Mesenchymal stem cell (in vitro differentiated cells and primary cell): ENCODE data around the gene NOXO1.

Experiments
- DNase-seq: peaks from one replicate; pipeline ENCODE4 v3.0.0-alpha.2; 2013
- H2AFZ ChIP-seq: one replicate; pipeline ENCODE4 v1.6.1; 2013; ENCODE audit warnings: low read depth, mild to moderate bottlenecking, control low read depth, inconsistent platforms, low read length, moderate library complexity
- H2AK5ac ChIP-seq: 2 replicates; pipeline ENCODE4 v1.6.1; 2013; ENCODE audit warnings: low read length, moderate library complexity, mild to moderate bottlenecking, inconsistent platforms; ENCODE audit not compliant: severe bottlenecking
- H2BK120ac ChIP-seq: one replicate; pipeline ENCODE4 v1.6.1; 2013; ENCODE audit warnings: low read depth, mild to moderate bottlenecking, inconsistent platforms, low read length, moderate library complexity
- H2BK12ac ChIP-seq, 2 experiments: one replicate each; pipeline ENCODE4 v1.6.1; 2013; ENCODE audit warnings: inconsistent platforms in 2 of 2, low read length in 2 of 2, mild to moderate bottlenecking in 2 of 2, moderate library complexity in 2 of 2, control low read depth in 1 of 2
- H2BK15ac ChIP-seq: one replicate; pipeline ENCODE4 v1.6.1; 2013; ENCODE audit warnings: mild to moderate bottlenecking, low read depth, inconsistent platforms; ENCODE audit not compliant: poor library complexity, severe bottlenecking
- H2BK5ac ChIP-seq: 2 replicates; pipeline ENCODE4 v1.6.1; 2013; ENCODE audit warnings: low read depth, mild to moderate bottlenecking, low read length, control low read depth, inconsistent platforms; ENCODE audit not compliant: poor library complexity, severe bottlenecking
- H3K14ac ChIP-seq, 2 experiments: one replicate each; pipeline ENCODE4 v1.6.1; 2013; ENCODE audit warnings: inconsistent platforms in 2 of 2, low read length in 2 of 2, control low read depth in 1 of 2, mild to moderate bottlenecking in 1 of 2, moderate library complexity in 1 of 2
- H3K18ac ChIP-seq, 2 experiments: one replicate each; pipeline ENCODE4 v1.6.1; 2013; ENCODE audit warnings: inconsistent platforms in 2 of 2, low read length in 2 of 2, control low read depth in 1 of 2, low read depth in 1 of 2, mild to moderate bottlenecking in 1 of 2
- H3K23ac ChIP-seq, 2 experiments: one replicate each; pipeline ENCODE4 v1.6.1; 2013; ENCODE audit warnings: inconsistent platforms in 2 of 2, low read length in 2 of 2, mild to moderate bottlenecking in 2 of 2, moderate library complexity in 2 of 2, control low read depth in 1 of 2
- H3K27ac ChIP-seq: 2 replicates; pipeline ENCODE4 v1.5.1; 2013; ENCODE audit warnings: mild to moderate bottlenecking, moderate library complexity, low read length, control low read depth, inconsistent platforms; ENCODE audit not compliant: poor library complexity, severe bottlenecking
- H3K27me3 ChIP-seq, 2 experiments: 2 replicates each; pipeline versions ENCODE4 v1.6.1 to v1.7.0; 2013; ENCODE audit warnings: low read length in 2 of 2, mild to moderate bottlenecking in 2 of 2, moderate library complexity in 2 of 2, control low read depth in 1 of 2, inconsistent platforms in 1 of 2; ENCODE audit not compliant: control insufficient read depth in 1 of 2, insufficient read depth in 1 of 2
- H3K36me3 ChIP-seq, 2 experiments: 2 replicates each; pipeline versions ENCODE4 v1.6.1 to v1.7.0; 2013; ENCODE audit warnings: low read length in 2 of 2, control low read depth in 1 of 2, inconsistent platforms in 1 of 2, low read depth in 1 of 2, mild to moderate bottlenecking in 1 of 2; ENCODE audit not compliant: insufficient read depth in 2 of 2, control insufficient read depth in 1 of 2
- H3K4ac ChIP-seq, 2 experiments: one replicate each; pipeline ENCODE4 v1.6.1; 2013; ENCODE audit warnings: inconsistent platforms in 2 of 2, low read length in 2 of 2, mild to moderate bottlenecking in 2 of 2, moderate library complexity in 2 of 2, control low read depth in 1 of 2, low read depth in 1 of 2
- H3K4me1 ChIP-seq: 2 replicates; pipeline ENCODE4 v1.6.1; 2013; ENCODE audit warnings: low read depth, low read length, control low read depth; ENCODE audit not compliant: control insufficient read depth, insufficient read depth
- H3K4me2 ChIP-seq: 2 replicates; pipeline ENCODE4 v1.6.1; 2013; ENCODE audit warnings: low read length, mild to moderate bottlenecking, inconsistent platforms; ENCODE audit not compliant: poor library complexity, severe bottlenecking
- H3K4me3 ChIP-seq, 2 experiments: 2 replicates each; pipeline versions ENCODE4 v1.5.1 to v1.7.0; 2013; ENCODE audit warnings: low read length in 2 of 2, mild to moderate bottlenecking in 2 of 2, control low read depth in 1 of 2, low read depth in 1 of 2; ENCODE audit not compliant: insufficient read depth in 1 of 2
- H3K79me1 ChIP-seq: replicated peaks from 2 replicates; pipeline ENCODE4 v1.6.1; 2013; ENCODE audit warnings: mild to moderate bottlenecking, control low read depth, low read length, inconsistent platforms; ENCODE audit not compliant: poor library complexity, severe bottlenecking
- H3K9ac ChIP-seq: 2 replicates; pipeline ENCODE4 v1.7.0; 2013; ENCODE audit warnings: mild to moderate bottlenecking, low read length, moderate library complexity
- H3K9me3 ChIP-seq: 2 replicates; pipeline ENCODE4 v1.7.0; 2013; ENCODE audit warnings: mild to moderate bottlenecking, low read length; ENCODE audit not compliant: control insufficient read depth
- H4K8ac ChIP-seq: one replicate; pipeline ENCODE4 v1.6.1; 2013; ENCODE audit warnings: inconsistent platforms, mild to moderate bottlenecking, low read length, moderate library complexity
- H4K91ac ChIP-seq: one replicate; pipeline ENCODE4 v1.6.1; 2013; ENCODE audit warnings: mild to moderate bottlenecking, low read length, inconsistent platforms
- WGBS: methylation state at CpG from one replicate; pipeline ENCODE4 v1.1.7; 2013; ENCODE audit warnings: mixed read lengths; 5-methylcytosine and 5-hydroxymethylcytosine counted together

The NOXO1 gene

DNA sequence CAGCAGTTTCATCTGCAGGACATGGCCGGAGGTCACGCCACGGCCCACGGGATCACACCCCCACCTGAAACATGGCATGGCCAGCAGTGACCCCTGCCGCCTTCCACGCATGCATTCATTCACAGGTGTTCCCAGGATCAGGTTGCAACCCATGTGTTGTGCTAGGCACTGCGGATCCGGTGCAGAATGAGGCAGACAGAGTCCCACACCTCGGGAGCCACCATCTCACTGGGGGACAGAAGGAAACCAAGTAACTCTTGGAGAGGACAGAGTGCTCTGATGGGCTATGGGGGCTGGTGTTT, 33.9 kb downstream of the NOXO1 start:
- no peak overlapping the region for H2AFZ ChIP-seq
- H2BK5ac ChIP-seq = no peak overlapping the region
- no peak overlapping the region for H3K14ac ChIP-seq
- no peak overlapping the region for H3K4me3 ChIP-seq
- H3K23ac ChIP-seq = no peak overlapping the region
- no peak overlapping the region for H3K18ac ChIP-seq
- no peak for DNase-seq
- H4K91ac ChIP-seq = no peak overlapping the region
- no peaks in the 10 kb centered on the region for H3K27me3 ChIP-seq
- no peak overlapping the region for H2AK5ac ChIP-seq
- peaks cover 5% of the 10 kb centered on the region for H3K79me1 ChIP-seq
- no peak overlapping the region for H3K4ac ChIP-seq
- no peak overlapping the region for H3K4me2 ChIP-seq
- 85% methylated on average over 9 of the region's 9 CpGs for WGBS
- H2BK120ac ChIP-seq = no peak overlapping the region
- no peak overlapping the region for H3K9ac ChIP-seq
- no peak overlapping the region for H2BK12ac ChIP-seq
- no peaks in the 10 kb centered on the region for H3K36me3 ChIP-seq
- peaks cover 10% of the 10 kb centered on the region for H3K4me1 ChIP-seq
- H2BK15ac ChIP-seq = no peak overlapping the region
- no peak overlapping the region for H4K8ac ChIP-seq
- no peak overlapping the region for H3K27ac ChIP-seq
- no peaks in the 10 kb centered on the region for H3K9me3 ChIP-seq

DNA sequence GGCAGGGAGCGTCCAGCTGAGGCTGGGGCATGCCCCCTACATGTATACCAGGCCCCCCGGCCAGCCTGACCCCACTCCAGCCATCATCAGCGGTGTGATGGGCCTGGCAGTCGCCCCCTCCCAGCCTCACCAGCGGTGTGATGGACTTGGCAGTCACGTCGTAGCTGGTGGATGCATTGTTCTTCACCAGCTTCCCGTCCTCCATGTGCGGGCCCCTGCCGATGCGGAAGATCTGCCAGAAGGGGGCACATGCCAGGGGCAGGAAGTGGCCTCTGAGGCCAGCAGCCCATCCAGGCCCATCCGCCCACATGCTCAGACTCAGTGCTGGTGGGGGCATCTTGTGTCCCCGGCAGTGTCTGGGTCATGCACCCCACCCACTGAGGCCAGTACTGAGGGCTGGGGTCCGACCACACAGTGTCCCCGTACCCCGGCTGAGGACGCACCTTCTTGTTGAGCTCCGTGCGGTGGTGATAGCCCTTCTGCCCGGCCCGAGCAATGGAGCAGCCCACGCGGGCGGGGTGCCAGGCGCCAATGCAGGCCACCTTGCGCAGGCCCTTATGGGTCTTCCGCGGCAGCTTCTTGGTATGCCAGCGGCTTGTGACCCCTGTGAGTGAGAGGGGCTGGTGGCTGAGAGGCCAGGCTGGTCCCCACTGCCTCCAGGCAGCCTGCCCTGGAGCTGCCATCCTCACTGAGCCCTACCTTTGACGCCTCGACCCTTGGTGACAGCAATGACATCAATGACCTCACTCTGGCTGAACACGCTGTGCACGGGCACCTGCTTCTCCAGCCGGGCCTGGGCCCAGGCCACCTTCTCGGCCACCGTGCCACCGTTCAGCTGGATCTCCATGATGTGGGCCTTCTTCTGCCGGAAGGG, 34.5 kb downstream of the NOXO1 start:
- Histone ChIP-seq H3K27me3 (no peaks in the 10 kb centered on the region), H3K9ac (no peak overlapping the region), H3K27ac (no peak overlapping the region), H3K23ac (no peak overlapping the region), H4K8ac (no peak overlapping the region), H2BK120ac (no peak overlapping the region), H3K4ac (no peak overlapping the region), H3K9me3 (no peaks in the 10 kb centered on the region), H3K18ac (no peak overlapping the region), H3K4me2 (no peak overlapping the region), H2AK5ac (no peak overlapping the region), H3K36me3 (no peaks in the 10 kb centered on the region), H2BK5ac (no peak overlapping the region), H2BK12ac (no peak overlapping the region), H3K4me3 (no peak overlapping the region), H2AFZ (no peak overlapping the region), H3K79me1 (peaks cover 5% of the 10 kb centered on the region), H4K91ac (no peak overlapping the region), H2BK15ac (no peak overlapping the region), H3K4me1 (peaks cover 16% of the 10 kb centered on the region), H3K14ac (no peak overlapping the region)
- DNase-seq = no peak
- 91% methylated on average over 38 of the region's 38 CpGs for WGBS

DNA sequence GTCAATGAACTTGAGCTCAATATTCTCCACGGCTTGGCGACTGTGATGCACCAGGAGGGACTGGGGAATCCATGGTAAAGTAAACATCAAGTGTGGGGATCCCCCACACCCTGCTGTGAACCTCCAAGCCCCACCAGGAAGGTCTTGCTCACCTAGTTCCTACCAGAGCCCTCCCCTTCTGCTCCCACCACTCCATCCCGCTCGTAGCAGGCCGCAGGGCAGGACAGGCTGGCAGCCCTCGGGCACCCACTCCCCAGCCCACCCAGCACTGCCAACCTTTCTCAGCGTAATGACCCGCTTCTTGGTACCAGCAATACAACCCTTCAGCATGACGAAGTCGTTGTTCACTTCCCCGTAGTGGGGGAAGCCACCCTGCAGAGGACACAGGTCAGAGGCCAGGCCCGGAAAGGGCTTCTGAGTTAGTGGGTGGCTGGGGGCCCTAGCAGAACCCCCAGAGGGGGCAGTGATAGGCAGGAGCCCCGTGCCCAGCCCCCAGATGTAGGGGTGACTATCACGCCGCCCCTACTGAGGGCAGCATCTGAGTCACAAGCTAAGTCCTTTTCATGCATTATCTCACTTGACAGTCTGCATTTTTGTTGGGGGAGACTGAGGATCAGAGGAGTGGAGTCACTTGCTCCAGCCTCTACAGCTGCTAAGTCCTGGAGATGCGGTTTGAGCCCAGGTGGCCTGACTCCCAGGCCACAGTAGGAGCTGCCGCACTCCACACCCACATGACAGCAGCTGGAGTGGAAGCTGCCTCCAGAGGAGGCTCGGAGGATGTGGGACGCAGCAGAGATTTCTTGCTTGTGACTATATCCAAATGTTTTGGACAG, 35.5 kb downstream of the NOXO1 start:
- DNase-seq = no peak
- no peak overlapping the region for H3K23ac ChIP-seq
- no peaks in the 10 kb centered on the region for H3K27me3 ChIP-seq
- H3K4ac ChIP-seq = no peak overlapping the region
- no peak overlapping the region for H3K4me3 ChIP-seq
- H4K91ac ChIP-seq = peak overlapping the region; percentile 58
- H3K14ac ChIP-seq = no peak overlapping the region
- no peaks in the 10 kb centered on the region for H3K9me3 ChIP-seq
- H3K4me2 ChIP-seq = no peak overlapping the region
- H3K9ac ChIP-seq = no peak overlapping the region
- no peak overlapping the region for H3K27ac ChIP-seq
- H2BK12ac ChIP-seq = no peak overlapping the region
- H3K4me1 ChIP-seq = peaks cover 16% of the 10 kb centered on the region
- H2BK5ac ChIP-seq = no peak overlapping the region
- no peak overlapping the region for H4K8ac ChIP-seq
- no peak overlapping the region for H3K18ac ChIP-seq
- peaks cover 4 to 7% of the 10 kb centered on the region in 2 experiments for H3K36me3 ChIP-seq
- H2AK5ac ChIP-seq = no peak overlapping the region
- H2BK120ac ChIP-seq = no peak overlapping the region
- H3K79me1 ChIP-seq = peaks cover 5% of the 10 kb centered on the region
- H2AFZ ChIP-seq = no peak overlapping the region
- H2BK15ac ChIP-seq = no peak overlapping the region
- 94% methylated on average over 19 of the region's 19 CpGs for WGBS

DNA sequence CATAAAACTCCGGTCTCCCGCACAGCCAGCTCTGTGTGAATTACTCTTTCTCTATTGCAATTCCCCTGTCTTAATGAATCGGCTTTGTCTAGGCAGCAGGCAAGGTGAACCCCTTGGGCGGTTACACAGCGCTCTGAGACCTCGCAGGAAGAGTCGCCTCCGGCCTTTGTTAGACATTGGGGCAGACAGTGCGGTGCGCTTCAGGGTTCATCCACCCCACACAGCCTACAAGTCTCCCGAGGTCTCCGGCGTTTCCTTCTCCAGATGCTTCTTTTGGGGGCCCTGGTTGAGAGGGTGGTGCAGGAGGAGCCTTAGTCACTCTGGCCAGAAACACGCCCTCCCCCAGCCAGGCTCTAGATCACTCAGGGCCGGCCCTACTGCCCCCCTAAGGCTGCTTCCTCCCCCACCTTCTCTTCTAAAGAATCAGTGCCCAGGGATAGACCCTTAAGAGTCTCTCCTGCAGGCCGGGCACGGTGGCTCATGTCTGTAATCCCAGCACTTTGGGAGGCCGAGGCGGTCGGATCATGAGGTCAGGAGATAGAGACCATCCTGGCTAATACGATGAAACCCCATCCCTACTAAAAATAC, 36.6 kb downstream of the NOXO1 start:
- Histone ChIP-seq H2BK15ac (no peak overlapping the region), H2BK5ac (no peak overlapping the region), H3K36me3 (peaks cover 11 to 14% of the 10 kb centered on the region in 2 experiments), H3K14ac (no peak overlapping the region), H3K4me2 (no peak overlapping the region), H4K91ac (no peak overlapping the region), H2BK120ac (no peak overlapping the region), H3K4me3 (no peak overlapping the region), H3K23ac (no peak overlapping the region), H2AK5ac (no peak overlapping the region), H3K27me3 (no peaks in the 10 kb centered on the region), H3K79me1 (peaks cover 9% of the 10 kb centered on the region), H3K4ac (no peak overlapping the region), H2AFZ (no peak overlapping the region), H3K18ac (no peak overlapping the region), H3K27ac (no peak overlapping the region), H2BK12ac (no peak overlapping the region), H3K9ac (no peak overlapping the region), H3K9me3 (no peaks in the 10 kb centered on the region), H4K8ac (no peak overlapping the region), H3K4me1 (peaks cover 14% of the 10 kb centered on the region)
- DNase-seq = no peak
- 94% methylated on average over 15 of the region's 21 CpGs for WGBS
